ENCODE measurements around the gene VCAN.
"Not testable (repeated sequence)": the region's sequence is repeated elsewhere in the genome, so short reads cannot be mapped to it uniquely, and the experiment has no call there.

Gene VCAN

DNA sequence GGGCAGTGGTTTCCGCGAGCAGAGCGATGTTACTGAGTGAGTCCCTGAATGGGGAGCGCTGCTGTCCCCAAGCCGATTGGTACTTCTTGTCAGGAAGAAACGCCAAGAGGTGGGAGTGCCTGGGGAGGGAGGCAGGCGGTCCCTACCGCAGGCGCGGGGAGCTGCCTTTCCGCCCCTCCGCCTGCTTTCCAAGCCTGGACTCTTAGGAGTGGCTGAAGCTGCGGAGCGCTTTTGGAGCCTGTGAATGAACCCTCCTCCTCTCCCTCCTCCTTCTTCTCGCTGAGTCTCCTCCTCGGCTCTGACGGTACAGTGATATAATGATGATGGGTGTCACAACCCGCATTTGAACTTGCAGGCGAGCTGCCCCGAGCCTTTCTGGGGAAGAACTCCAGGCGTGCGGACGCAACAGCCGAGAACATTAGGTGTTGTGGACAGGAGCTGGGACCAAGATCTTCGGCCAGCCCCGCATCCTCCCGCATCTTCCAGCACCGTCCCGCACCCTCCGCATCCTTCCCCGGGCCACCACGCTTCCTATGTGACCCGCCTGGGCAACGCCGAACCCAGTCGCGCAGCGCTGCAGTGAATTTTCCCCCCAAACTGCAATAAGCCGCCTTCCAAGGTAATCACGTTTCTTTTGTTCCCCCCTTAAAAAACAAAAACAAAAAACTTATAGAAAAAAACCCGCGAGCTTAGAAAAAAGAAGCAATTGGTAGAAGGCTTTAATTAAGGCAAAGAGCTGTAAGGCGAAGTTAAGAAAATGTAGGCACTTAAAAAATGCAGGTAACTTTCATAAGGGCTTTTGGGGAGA is at the start of gene VCAN:
VCAN (plus strand) TSS at position 340 of the 808 bp plus-strand sequence. CDS start 11,775 bp downstream, outside the sequence.
- DNase-seq, result peak in 44 of 56 donors; percentile 3 to 72 (median 32)

DNA sequence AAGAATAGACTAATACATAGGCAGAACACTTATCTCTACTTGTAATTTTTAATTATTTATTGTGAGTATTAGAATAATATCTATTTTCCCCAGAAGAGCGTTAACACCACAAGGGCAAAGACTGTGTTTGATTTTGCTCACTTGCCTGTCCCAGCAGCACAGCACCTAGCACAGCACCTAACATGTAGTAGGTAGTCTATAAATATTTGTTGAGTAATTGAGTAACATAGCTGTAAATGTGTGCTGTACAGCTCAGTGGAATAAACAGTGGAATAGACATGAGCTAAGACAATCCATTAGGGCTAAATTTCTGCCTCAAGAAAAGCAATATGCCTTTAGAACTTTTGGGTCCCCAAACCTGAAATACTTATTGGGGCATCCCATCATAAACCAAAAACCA is 49.3 kb upstream of the VCAN start:
- DNase-seq, result no peak

GRCh38 chr5:83426855-83427254 is 44.7 kb upstream of the VCAN start:
- no peak for DNase-seq

- no peak for DNase-seq
These were observed 43.4 kb upstream of the VCAN start for GRCh38 chr5:83428126-83428525.

- DNase-seq, result no peak
These were observed 42.7 kb upstream of the VCAN start for GRCh38 chr5:83428890-83429289.

DNA sequence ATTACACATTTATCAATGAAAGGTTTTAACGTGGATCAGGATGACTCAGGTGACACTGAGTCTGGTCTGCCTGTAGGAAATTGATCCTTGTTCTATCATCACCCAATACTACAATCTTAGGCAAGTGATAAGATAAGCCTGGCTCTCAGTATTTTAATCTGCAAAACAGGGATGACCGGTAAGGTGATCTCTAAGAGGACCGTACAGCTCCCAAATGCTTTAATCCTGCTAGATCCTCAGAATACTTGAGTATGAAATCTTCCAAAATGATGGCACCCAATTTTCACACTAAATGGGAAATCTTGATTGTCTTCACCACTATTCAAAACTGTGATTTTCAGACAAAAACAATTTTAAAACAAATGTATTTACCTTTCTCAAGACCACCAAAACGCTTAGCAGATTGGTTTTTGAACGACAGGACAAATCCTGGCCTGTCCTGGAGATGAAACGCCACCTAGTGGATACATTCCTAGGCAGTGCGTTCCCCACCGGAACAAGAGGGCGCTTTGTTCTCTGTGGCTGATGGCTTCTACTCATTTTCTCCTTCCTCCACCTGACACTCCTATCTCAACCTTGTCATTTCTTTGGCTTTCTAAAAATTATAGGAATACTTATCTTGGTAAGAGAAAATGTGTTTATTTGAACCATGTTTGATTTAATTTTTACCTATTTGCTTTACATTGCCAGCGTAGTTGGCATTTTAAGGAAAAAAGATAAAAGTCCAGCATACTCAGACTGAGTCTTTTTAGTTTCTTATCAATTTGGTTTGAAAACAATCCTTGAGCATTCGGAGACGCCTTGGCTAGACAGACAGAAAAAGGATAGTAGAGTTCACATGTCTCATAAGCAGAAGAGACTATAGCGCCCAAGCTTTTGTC is 41.2 kb upstream of the VCAN start:
- DNase-seq, result peak in 38 of 56 donors; percentile 0 to 70 (median 19)

DNA sequence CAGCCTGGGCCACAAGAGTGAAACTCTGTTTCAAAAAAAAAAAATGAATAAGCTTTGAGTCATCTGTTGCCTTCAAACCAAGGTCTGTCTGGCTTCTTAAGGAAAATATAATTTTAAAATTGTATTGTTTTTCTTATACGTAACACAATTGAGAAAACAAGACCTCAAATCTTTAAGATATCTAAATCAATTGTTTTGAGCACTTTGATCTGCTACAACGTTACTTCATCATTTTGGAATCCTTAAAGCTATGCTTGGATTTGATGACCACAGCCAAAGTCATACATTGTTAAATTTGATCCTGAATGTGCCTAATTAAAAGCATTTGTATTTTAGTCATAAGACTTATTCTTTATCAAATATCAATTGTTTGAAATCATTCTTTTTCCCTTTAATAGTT is 37.7 kb upstream of the VCAN start:
- no peak for DNase-seq

GRCh38 chr5:83434946-83435345 is 36.6 kb upstream of the VCAN start:
- no peak for DNase-seq

DNA sequence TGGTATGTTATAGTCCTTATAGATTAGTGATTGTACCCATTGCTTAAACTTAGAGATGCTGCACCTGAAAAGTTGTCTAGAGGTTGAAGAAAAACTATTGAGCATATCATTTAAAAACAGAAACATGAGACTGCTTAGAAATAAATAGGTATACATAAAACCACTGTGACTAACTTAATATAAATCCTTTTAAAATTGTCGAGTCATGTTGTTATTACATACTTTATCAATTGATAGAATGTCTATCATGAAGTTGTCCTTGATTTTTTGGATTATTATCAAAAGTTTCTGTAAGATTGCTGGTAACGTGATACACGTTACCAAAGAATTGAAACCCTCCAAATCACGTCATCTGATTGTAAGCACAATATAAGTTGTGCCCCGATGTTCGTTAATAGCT is 35.3 kb upstream of the VCAN start:
- no peak for DNase-seq

DNA sequence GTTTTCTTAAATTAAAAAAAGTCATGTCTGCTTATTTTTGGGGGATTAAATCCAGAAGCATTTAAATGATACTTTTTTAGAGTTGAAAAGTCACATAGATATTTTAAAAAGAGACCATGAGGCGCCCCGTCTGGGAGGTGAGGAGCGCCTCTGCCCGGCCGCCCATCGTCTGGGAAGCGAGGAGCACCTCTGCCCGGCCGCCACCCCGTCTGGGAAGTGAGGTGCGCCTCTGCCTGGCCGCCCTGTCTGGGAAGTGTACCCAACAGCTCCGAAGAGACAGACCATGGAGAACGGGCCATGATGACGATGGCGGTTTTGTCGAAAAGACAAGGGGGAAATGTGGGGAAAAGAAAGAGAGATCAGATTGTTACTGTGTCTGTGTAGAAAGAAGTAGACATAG is 33.8 kb upstream of the VCAN start:
- DNase-seq, result not testable (repeated sequence)

GRCh38 chr5:83440826-83441225 is 30.7 kb upstream of the VCAN start:
- DNase-seq, result no peak

- no peak for DNase-seq
These were observed 29.8 kb upstream of the VCAN start for GRCh38 chr5:83441747-83442146.

GRCh38 chr5:83443534-83443933 is 28.0 kb upstream of the VCAN start:
- DNase-seq, result no peak

DNA sequence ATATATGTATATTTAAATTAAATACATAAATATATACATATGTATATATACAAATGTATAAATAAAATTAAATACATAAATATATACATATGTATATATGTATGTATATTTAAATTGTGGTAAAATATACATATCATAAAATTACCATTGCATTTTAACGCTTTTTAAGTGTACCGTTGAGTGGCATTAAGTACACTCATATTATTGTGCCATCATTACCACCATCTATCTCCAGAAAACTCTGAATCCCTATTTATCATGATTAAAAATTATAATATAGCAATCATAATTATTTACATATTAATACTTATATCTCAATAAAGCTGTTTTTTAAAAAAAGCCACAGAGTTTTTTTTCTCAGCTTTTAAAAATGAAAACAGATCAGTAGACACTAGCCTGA is 27.1 kb upstream of the VCAN start:
- no peak for DNase-seq

- DNase-seq, result no peak
These were observed 25.1 kb upstream of the VCAN start for GRCh38 chr5:83446253-83446947.

GRCh38 chr5:83447533-83447932 is 24.0 kb upstream of the VCAN start:
- no peak for DNase-seq

- DNase-seq, result no peak
These were observed 21.2 kb upstream of the VCAN start for GRCh38 chr5:83450183-83450966.

DNA sequence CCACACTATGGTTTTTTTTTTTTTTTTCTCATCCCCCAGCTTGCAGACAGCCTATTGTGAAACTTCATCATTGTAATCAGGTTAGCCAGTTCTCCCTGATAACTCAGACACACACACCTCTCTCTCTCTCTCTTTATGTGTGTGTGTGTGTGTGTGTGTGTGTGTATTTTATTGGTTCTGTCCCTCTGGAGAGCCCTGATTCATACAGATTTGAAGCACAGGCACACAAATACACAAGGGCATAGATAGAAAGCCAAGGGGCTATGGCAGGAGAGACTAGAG is 20.6 kb upstream of the VCAN start:
- DNase-seq, result no peak

- no peak for DNase-seq
These were observed 19.6 kb upstream of the VCAN start for GRCh38 chr5:83451955-83452354.

DNA sequence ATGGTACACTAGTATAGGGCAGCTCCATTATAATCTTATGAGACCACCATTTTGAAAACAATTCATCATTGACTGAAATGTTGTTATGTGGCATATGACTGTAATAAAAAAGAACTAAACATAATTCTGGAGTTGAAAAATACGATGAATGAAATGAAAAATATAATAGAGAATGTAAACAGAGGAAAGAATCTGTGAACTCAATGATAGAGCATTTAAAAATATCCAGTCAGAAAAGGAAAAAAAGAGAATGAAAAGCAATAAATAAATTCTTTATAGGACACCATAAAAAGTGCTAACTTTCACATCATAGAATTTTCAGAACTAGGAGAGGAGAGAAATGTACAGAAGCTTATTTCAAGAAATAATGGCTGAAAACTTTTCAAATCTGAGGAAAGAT is 17.6 kb upstream of the VCAN start:
- no peak for DNase-seq

GRCh38 chr5:83464261-83464660 is 7.3 kb upstream of the VCAN start:
- no peak for DNase-seq
